ENCODE data around the gene FCGBP. TPM values are rescaled to one million over a fixed set of nuclear protein-coding genes. Genes with fewer than 3 reads are reported as not detected.
"Not testable (repeated sequence)": the region's sequence is repeated elsewhere in the genome, so short reads cannot be mapped to it uniquely, and the experiment has no call there.

The FCGBP gene
- total RNA-seq, 6 experiments from 2014 or later, result 0.02 to 0.83 (median 0.18) TPM

- Mint-ChIP-seq H3K9me3 (no peaks in the 10 kb centered on the region), H3K36me3 (ENCODE audit: low read depth) (no peaks in the 10 kb centered on the region), H3K27me3 (ENCODE audit: insufficient read depth) (peaks cover 16% of the 10 kb centered on the region), H3K4me1 (ENCODE audit: low read depth) (no peaks in the 10 kb centered on the region), H3K27ac (no peak overlapping the region), H3K4me3 (no peak overlapping the region)
- no peak for TF ChIP-seq CTCF (IDR thresholded peaks at IDR 0.05)
- DNase-seq, result no peak
Observed at GRCh38 chr19:39908803-39909202, 25.6 kb downstream of the FCGBP start.

- H3K4me3 Mint-ChIP-seq, result no peak overlapping the region
- no peak for DNase-seq
- no peaks in the 10 kb centered on the region for H3K4me1 Mint-ChIP-seq (ENCODE audit: low read depth)
- TF ChIP-seq CTCF (IDR thresholded peaks at IDR 0.05), result no peak
- no peak overlapping the region for H3K27ac Mint-ChIP-seq
- no peaks in the 10 kb centered on the region for H3K9me3 Mint-ChIP-seq
- no peaks in the 10 kb centered on the region for H3K36me3 Mint-ChIP-seq (ENCODE audit: low read depth)
- H3K27me3 Mint-ChIP-seq (ENCODE audit: insufficient read depth), result peaks cover 16% of the 10 kb centered on the region
Observed at GRCh38 chr19:39906820-39907611, 27.4 kb downstream of the FCGBP start.

- H3K27ac Mint-ChIP-seq, result no peak overlapping the region
- H3K27me3 Mint-ChIP-seq (ENCODE audit: insufficient read depth), result peaks cover 16% of the 10 kb centered on the region
- no peaks in the 10 kb centered on the region for H3K4me1 Mint-ChIP-seq (ENCODE audit: low read depth)
- no peak overlapping the region for H3K4me3 Mint-ChIP-seq
- TF ChIP-seq CTCF (IDR thresholded peaks at IDR 0.05), result no peak
- no peaks in the 10 kb centered on the region for H3K36me3 Mint-ChIP-seq (ENCODE audit: low read depth)
- DNase-seq, result no peak
- no peaks in the 10 kb centered on the region for H3K9me3 Mint-ChIP-seq
Observed at GRCh38 chr19:39906283-39906682, 28.2 kb downstream of the FCGBP start.

GRCh38 chr19:39903486-39904091 is 30.8 kb downstream of the FCGBP start:
- H3K27ac Mint-ChIP-seq; DNase-seq; H3K36me3 Mint-ChIP-seq (ENCODE audit: low read depth); H3K9me3 Mint-ChIP-seq; H3K4me3 Mint-ChIP-seq; H3K4me1 Mint-ChIP-seq (ENCODE audit: low read depth): not testable (repeated sequence)
- peaks cover 15% of the 10 kb centered on the region for H3K27me3 Mint-ChIP-seq (ENCODE audit: insufficient read depth)

- not testable (repeated sequence) for H3K9me3 Mint-ChIP-seq; H3K27ac Mint-ChIP-seq; H3K36me3 Mint-ChIP-seq (ENCODE audit: low read depth); H3K4me1 Mint-ChIP-seq (ENCODE audit: low read depth); H3K27me3 Mint-ChIP-seq (ENCODE audit: insufficient read depth); H3K4me3 Mint-ChIP-seq; DNase-seq
Observed at GRCh38 chr19:39902326-39902725, 32.1 kb downstream of the FCGBP start.

GRCh38 chr19:39901681-39902080 is 32.8 kb downstream of the FCGBP start:
- H3K4me1 Mint-ChIP-seq (ENCODE audit: low read depth); H3K27me3 Mint-ChIP-seq (ENCODE audit: insufficient read depth): not testable (repeated sequence)

GRCh38 chr19:39898858-39899257 is 35.6 kb downstream of the FCGBP start:
- H3K27me3 Mint-ChIP-seq (ENCODE audit: insufficient read depth); H3K36me3 Mint-ChIP-seq (ENCODE audit: low read depth); DNase-seq; H3K4me1 Mint-ChIP-seq (ENCODE audit: low read depth); H3K4me3 Mint-ChIP-seq; H3K9me3 Mint-ChIP-seq; H3K27ac Mint-ChIP-seq: not testable (repeated sequence)

More at GRCh38 chr19:39901681-39902080, 32.8 kb downstream of the FCGBP start:
- not testable (repeated sequence) for DNase-seq; H3K4me3 Mint-ChIP-seq; H3K36me3 Mint-ChIP-seq (ENCODE audit: low read depth); H3K9me3 Mint-ChIP-seq; H3K27ac Mint-ChIP-seq

GRCh38 chr19:39897511-39898245 is 36.8 kb downstream of the FCGBP start:
- H3K4me1 Mint-ChIP-seq (ENCODE audit: low read depth); DNase-seq; H3K27me3 Mint-ChIP-seq (ENCODE audit: insufficient read depth); H3K36me3 Mint-ChIP-seq (ENCODE audit: low read depth); H3K4me3 Mint-ChIP-seq; H3K9me3 Mint-ChIP-seq; H3K27ac Mint-ChIP-seq: not testable (repeated sequence)

- H3K27ac Mint-ChIP-seq; H3K4me1 Mint-ChIP-seq (ENCODE audit: low read depth); H3K36me3 Mint-ChIP-seq (ENCODE audit: low read depth); DNase-seq; H3K9me3 Mint-ChIP-seq; H3K4me3 Mint-ChIP-seq: not testable (repeated sequence)
- H3K27me3 Mint-ChIP-seq (ENCODE audit: insufficient read depth), result peaks cover 13% of the 10 kb centered on the region
Observed at GRCh38 chr19:39895096-39895495, 39.3 kb downstream of the FCGBP start.

GRCh38 chr19:39894236-39894606 is 40.2 kb downstream of the FCGBP start:
- H3K9me3 Mint-ChIP-seq; DNase-seq; H3K4me1 Mint-ChIP-seq (ENCODE audit: low read depth); H3K27ac Mint-ChIP-seq; H3K4me3 Mint-ChIP-seq; H3K36me3 Mint-ChIP-seq (ENCODE audit: low read depth): not testable (repeated sequence)
- peaks cover 16% of the 10 kb centered on the region for H3K27me3 Mint-ChIP-seq (ENCODE audit: insufficient read depth)

Data from HFFc6 (cell line).